Neural progenitor cell (in vitro differentiated cells): ENCODE data around the gene WDR27. TPM values are rescaled to one million over a fixed set of nuclear protein-coding genes. Genes with fewer than 3 reads are reported as not detected.
A peak's percentile ranks its signal among the peaks of the same experiment; 100 is the strongest.

Experiments
- DNase-seq: peaks from one replicate; pipeline ENCODE4 v3.0.0-alpha.2; 2016; ENCODE audit warnings: low spot score
- H2AFZ ChIP-seq: fragments of 200-600 bp; sonication (generic); replicated peaks from 2 replicates; pipeline ENCODE4 v1.6.1; 2016; ENCODE audit warnings: antibody characterized with exemption
- H3F3A ChIP-seq: fragments of 200-600 bp; sonication (generic); 2 replicates; pipeline ENCODE4 v1.6.1; 2016; ENCODE audit warnings: antibody characterized with exemption, low read depth
- H3K27ac ChIP-seq: fragments of 200-600 bp; sonication (generic); 2 replicates; pipeline ENCODE4 v1.5.1; 2016; ENCODE audit warnings: mild to moderate bottlenecking
- H3K27me3 ChIP-seq: fragments of 200-600 bp; sonication (generic); 2 replicates; pipeline ENCODE4 v1.6.1; 2016; ENCODE audit warnings: mild to moderate bottlenecking, moderate library complexity
- H3K36me3 ChIP-seq: fragments of 200-600 bp; sonication (generic); 2 replicates; pipeline ENCODE4 v1.5.1; 2016
- H3K4me1 ChIP-seq: fragments of 200-600 bp; sonication (generic); 2 replicates; pipeline ENCODE4 v1.6.1; 2016; ENCODE audit warnings: mixed run types
- H3K4me2 ChIP-seq: fragments of 200-600 bp; sonication (generic); 2 replicates; pipeline ENCODE4 v1.6.1; 2016
- H3K4me3 ChIP-seq: fragments of 200-600 bp; sonication (generic); 2 replicates; pipeline ENCODE4 v1.5.1; 2016
- H3K79me2 ChIP-seq: fragments of 200-600 bp; sonication (generic); 2 replicates; pipeline ENCODE4 v1.6.1; 2016; ENCODE audit warnings: low read depth
- H3K9ac ChIP-seq: fragments of 200-600 bp; sonication (generic); 2 replicates; pipeline ENCODE4 v1.6.1; 2016
- H3K9me3 ChIP-seq: fragments of 200-600 bp; sonication (generic); 2 replicates; pipeline ENCODE4 v1.5.1; 2016; ENCODE audit warnings: low read depth
- H4K20me1 ChIP-seq: fragments of 200-600 bp; sonication (generic); 2 replicates; pipeline ENCODE4 v1.6.1; 2016; ENCODE audit warnings: low read depth
- H3K27ac Mint-ChIP-seq: 3 replicates; pipeline ENCODE4 v1.8.0; 2021; ENCODE audit warnings: mixed read lengths
- H3K27me3 Mint-ChIP-seq: 2 replicates; pipeline ENCODE4 v1.8.0; 2022; ENCODE audit warnings: low read depth, mild to moderate bottlenecking, inconsistent platforms, moderate library complexity, mixed read lengths; ENCODE audit not compliant: insufficient read depth
- H3K36me3 Mint-ChIP-seq: 3 replicates; pipeline ENCODE4 v1.8.0; 2021; ENCODE audit warnings: mixed read lengths
- H3K4me1 Mint-ChIP-seq: 3 replicates; pipeline ENCODE4 v1.8.0; 2021; ENCODE audit warnings: mixed read lengths
- H3K4me3 Mint-ChIP-seq: 3 replicates; pipeline ENCODE4 v1.8.0; 2021; ENCODE audit warnings: mild to moderate bottlenecking, moderate library complexity, mixed read lengths
- H3K9me3 Mint-ChIP-seq: 3 replicates; pipeline ENCODE4 v1.8.0; 2020; ENCODE audit warnings: mixed read lengths
- CTCF ChIP-seq: fragments of 200-600 bp; sonication (generic); IDR thresholded peaks from 2 replicates; pipeline ENCODE4 v1.5.1; 2017; ENCODE audit warnings: antibody characterized with exemption, mild to moderate bottlenecking
- EZH2 ChIP-seq: fragments of 200-600 bp; sonication (generic); IDR thresholded peaks from 2 replicates; pipeline ENCODE4 v1.6.1; 2017; ENCODE audit warnings: antibody characterized with exemption, mild to moderate bottlenecking, moderate library complexity
- EZH2phosphoT487 ChIP-seq: fragments of 200-600 bp; sonication (generic); IDR thresholded peaks from 2 replicates; pipeline ENCODE4 v1.6.1; 2017; ENCODE audit warnings: antibody characterized with exemption
- total RNA-seq: library from RNA; depleted of rRNA; stranded (reverse); fragments of >200 nt; gene quantifications from 2 replicates; pipeline ENCODE4 v1.2.3, GENCODE V29; 2015; ENCODE audit warnings: low replicate concordance

Gene WDR27
- total RNA-seq, 1 donor from 2014 or later = 69.0 TPM

GRCh38 chr6:169707772-169708171 is 5.9 kb upstream of the WDR27 start:
- TF ChIP-seq EZH2phosphoT487 (no peak), CTCF (no peak), EZH2 (no peak)
- no peak overlapping the region for H3K4me2 ChIP-seq
- peaks cover 18% of the 10 kb centered on the region for H4K20me1 ChIP-seq
- H3K36me3 ChIP-seq = peaks cover 10% of the 10 kb centered on the region
- Mint-ChIP-seq H3K36me3 (peaks cover 6% of the 10 kb centered on the region), H3K27me3 (peaks cover 2% of the 10 kb centered on the region), H3K27ac (no peak overlapping the region), H3K9me3 (no peaks in the 10 kb centered on the region), H3K4me1 (peaks cover 19% of the 10 kb centered on the region), H3K4me3 (no peak overlapping the region)
- H3K27ac ChIP-seq = no peak overlapping the region
- peaks cover 18% of the 10 kb centered on the region for H3K4me1 ChIP-seq
- no peak overlapping the region for H2AFZ ChIP-seq
- no peaks in the 10 kb centered on the region for H3K27me3 ChIP-seq
- H3K9me3 ChIP-seq = no peaks in the 10 kb centered on the region
- H3K79me2 ChIP-seq = peaks cover 29% of the 10 kb centered on the region
- no peak overlapping the region for H3K9ac ChIP-seq
- peaks cover 10% of the 10 kb centered on the region for H3F3A ChIP-seq
- no peak overlapping the region for H3K4me3 ChIP-seq
- DNase-seq = no peak

- Histone ChIP-seq H3K79me2 (peaks cover 76% of the 10 kb centered on the region), H3F3A (no peaks in the 10 kb centered on the region), H4K20me1 (peaks cover 31% of the 10 kb centered on the region), H3K4me1 (peaks cover 27% of the 10 kb centered on the region), H2AFZ (peak overlapping the region; percentile 82), H3K9ac (peak overlapping the region; percentile 89), H3K27ac (peak overlapping the region; percentile 72), H3K36me3 (peaks cover 5% of the 10 kb centered on the region), H3K27me3 (no peaks in the 10 kb centered on the region), H3K4me3 (peak overlapping the region; percentile 85), H3K4me2 (peak overlapping the region; percentile 92), H3K9me3 (no peaks in the 10 kb centered on the region)
- no peak for DNase-seq
- H3K36me3 Mint-ChIP-seq = peaks cover 13% of the 10 kb centered on the region
- TF ChIP-seq CTCF = no peak
- no peak for TF ChIP-seq EZH2
- no peak for TF ChIP-seq EZH2phosphoT487
- peaks cover 2% of the 10 kb centered on the region for H3K27me3 Mint-ChIP-seq
- peaks cover under 1% of the 10 kb centered on the region for H3K9me3 Mint-ChIP-seq
- peak overlapping the region; percentile 90 for H3K4me3 Mint-ChIP-seq
- H3K4me1 Mint-ChIP-seq = peaks cover 31% of the 10 kb centered on the region
- H3K27ac Mint-ChIP-seq = peak overlapping the region; percentile 94
Measured at GRCh38 chr6:169702840-169703246, 1.0 kb upstream of the WDR27 start.

- Histone ChIP-seq H2AFZ (peak overlapping the region; percentile 82), H3K4me3 (peak overlapping the region; percentile 85), H3K9ac (peak overlapping the region; percentile 89), H3K79me2 (peaks cover 90% of the 10 kb centered on the region), H3K36me3 (no peaks in the 10 kb centered on the region), H3K4me2 (peak overlapping the region; percentile 92), H3K4me1 (peaks cover 27% of the 10 kb centered on the region), H3F3A (no peaks in the 10 kb centered on the region), H4K20me1 (peaks cover 31% of the 10 kb centered on the region), H3K9me3 (no peaks in the 10 kb centered on the region), H3K27ac (no peak overlapping the region), H3K27me3 (no peaks in the 10 kb centered on the region)
- no peak for DNase-seq
- Mint-ChIP-seq H3K4me1 (peaks cover 31% of the 10 kb centered on the region), H3K36me3 (peaks cover 18% of the 10 kb centered on the region), H3K4me3 (peak overlapping the region; percentile 94), H3K9me3 (peaks cover 4% of the 10 kb centered on the region), H3K27ac (peak overlapping the region; percentile 76), H3K27me3 (peaks cover 2% of the 10 kb centered on the region)
- TF ChIP-seq CTCF = no peak
Measured at GRCh38 chr6:169701311-169701953, 397 bp downstream of the WDR27 start.
